Measurements from ENCODE around the gene COL6A6.
"Not testable (repeated sequence)": the region's sequence is repeated elsewhere in the genome, so short reads cannot be mapped to it uniquely, and the experiment has no call there.

The COL6A6 gene

DNA sequence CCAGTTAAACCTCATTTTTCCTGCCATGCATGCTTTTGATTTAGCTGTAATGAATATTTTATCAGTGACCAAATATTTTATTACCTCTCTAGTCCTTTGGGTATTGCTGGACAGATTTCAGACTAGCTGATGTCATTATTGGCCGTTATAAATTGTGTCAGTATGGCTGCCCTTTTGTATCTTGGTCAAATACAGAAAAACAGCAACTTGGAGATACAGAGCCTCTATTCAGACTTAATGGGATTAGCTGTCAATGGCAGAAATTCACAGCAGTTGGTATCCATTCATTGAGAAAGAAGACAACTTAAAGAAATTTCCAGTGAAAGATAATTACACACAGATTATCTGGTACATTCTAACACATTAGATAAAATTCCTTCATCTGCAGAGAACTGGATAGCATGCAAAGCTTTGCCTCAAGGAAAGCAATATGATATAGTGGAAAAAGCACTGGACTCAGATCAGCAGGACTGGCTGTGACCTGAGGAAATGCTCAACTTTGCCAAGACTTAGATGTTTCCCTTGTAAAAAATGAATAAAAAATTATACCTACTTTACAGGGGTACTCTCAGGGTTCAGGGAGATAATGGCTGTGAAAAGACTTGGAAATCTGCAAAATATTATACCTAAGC lies 20.8 kb downstream of the COL6A6 start:
- no peak for DNase-seq (ENCODE audit: extremely low read depth, insufficient read length)
- Histone ChIP-seq H3K36me3 (ENCODE audit: control insufficient read depth, insufficient read depth, low read length) (no peaks in the 10 kb centered on the region), H3K4me3 (replicated peaks; ENCODE audit: low read depth, low read length) (no peak overlapping the region), H3K27me3 (replicated peaks; ENCODE audit: control insufficient read depth, insufficient read depth, low read length) (no peaks in the 10 kb centered on the region)
- TF ChIP-seq, protein P1, sequence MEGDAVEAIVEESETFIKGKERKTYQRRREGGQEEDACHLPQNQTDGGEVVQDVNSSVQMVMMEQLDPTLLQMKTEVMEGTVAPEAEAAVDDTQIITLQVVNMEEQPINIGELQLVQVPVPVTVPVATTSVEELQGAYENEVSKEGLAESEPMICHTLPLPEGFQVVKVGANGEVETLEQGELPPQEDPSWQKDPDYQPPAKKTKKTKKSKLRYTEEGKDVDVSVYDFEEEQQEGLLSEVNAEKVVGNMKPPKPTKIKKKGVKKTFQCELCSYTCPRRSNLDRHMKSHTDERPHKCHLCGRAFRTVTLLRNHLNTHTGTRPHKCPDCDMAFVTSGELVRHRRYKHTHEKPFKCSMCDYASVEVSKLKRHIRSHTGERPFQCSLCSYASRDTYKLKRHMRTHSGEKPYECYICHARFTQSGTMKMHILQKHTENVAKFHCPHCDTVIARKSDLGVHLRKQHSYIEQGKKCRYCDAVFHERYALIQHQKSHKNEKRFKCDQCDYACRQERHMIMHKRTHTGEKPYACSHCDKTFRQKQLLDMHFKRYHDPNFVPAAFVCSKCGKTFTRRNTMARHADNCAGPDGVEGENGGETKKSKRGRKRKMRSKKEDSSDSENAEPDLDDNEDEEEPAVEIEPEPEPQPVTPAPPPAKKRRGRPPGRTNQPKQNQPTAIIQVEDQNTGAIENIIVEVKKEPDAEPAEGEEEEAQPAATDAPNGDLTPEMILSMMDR (IDR thresholded peaks at IDR 0.05; ENCODE audit: insufficient read depth, low read length, poor library complexity, severe bottlenecking) = no peak

DNA sequence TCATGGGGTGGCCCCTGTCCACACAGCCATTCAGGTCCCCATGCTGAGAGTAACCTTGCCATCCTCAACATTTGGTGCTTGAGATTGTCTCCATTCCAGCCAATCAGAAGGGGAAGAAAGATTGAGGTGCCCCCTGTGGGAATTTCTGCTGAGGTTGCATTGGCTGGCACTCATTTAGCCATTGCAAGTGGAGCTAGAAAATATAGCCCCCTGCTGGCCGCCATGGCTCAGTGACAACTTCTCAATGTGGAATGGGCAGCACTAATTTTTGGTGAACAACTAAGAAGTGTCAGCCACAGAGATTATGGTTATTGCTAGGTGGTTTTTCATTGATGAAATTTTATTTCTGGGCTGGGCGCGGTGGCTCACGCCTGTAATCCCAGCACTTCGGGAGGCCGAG lies 22.0 kb downstream of the COL6A6 start:
- Histone ChIP-seq H3K4me3 (replicated peaks; ENCODE audit: low read depth, low read length) (no peak overlapping the region), H3K36me3 (ENCODE audit: control insufficient read depth, insufficient read depth, low read length) (no peaks in the 10 kb centered on the region), H3K27me3 (replicated peaks; ENCODE audit: control insufficient read depth, insufficient read depth, low read length) (no peaks in the 10 kb centered on the region)
- no peak for DNase-seq (ENCODE audit: extremely low read depth, insufficient read length)
- TF ChIP-seq, protein P1 (IDR thresholded peaks at IDR 0.05; ENCODE audit: insufficient read depth, low read length, poor library complexity, severe bottlenecking) = peak; percentile 80

DNA sequence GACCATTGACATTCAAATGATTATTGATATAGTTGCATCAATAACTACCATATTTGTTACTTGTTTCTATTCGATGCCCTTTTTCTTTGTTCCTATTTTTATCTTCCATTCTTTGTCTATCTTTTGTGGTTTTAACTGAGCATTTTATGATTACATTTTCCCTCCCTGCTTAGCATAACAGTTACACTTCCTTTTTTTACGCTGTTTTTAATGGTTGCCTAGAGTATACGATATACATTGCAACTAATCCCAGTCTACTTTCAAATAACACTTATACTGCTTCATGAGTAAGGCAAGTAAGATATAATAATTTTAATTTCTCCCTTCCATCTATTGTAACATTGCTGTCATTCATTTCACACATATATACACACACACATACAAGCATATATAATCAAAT lies 26.3 kb downstream of the COL6A6 start:
- H3K36me3 ChIP-seq (ENCODE audit: control insufficient read depth, insufficient read depth, low read length) = no peaks in the 10 kb centered on the region
- H3K4me3 ChIP-seq (replicated peaks; ENCODE audit: low read depth, low read length) = no peak overlapping the region
- no peak for DNase-seq (ENCODE audit: extremely low read depth, insufficient read length)
- TF ChIP-seq, protein P1 (IDR thresholded peaks at IDR 0.05; ENCODE audit: insufficient read depth, low read length, poor library complexity, severe bottlenecking) = no peak
- no peaks in the 10 kb centered on the region for H3K27me3 ChIP-seq (replicated peaks; ENCODE audit: control insufficient read depth, insufficient read depth, low read length)

DNA sequence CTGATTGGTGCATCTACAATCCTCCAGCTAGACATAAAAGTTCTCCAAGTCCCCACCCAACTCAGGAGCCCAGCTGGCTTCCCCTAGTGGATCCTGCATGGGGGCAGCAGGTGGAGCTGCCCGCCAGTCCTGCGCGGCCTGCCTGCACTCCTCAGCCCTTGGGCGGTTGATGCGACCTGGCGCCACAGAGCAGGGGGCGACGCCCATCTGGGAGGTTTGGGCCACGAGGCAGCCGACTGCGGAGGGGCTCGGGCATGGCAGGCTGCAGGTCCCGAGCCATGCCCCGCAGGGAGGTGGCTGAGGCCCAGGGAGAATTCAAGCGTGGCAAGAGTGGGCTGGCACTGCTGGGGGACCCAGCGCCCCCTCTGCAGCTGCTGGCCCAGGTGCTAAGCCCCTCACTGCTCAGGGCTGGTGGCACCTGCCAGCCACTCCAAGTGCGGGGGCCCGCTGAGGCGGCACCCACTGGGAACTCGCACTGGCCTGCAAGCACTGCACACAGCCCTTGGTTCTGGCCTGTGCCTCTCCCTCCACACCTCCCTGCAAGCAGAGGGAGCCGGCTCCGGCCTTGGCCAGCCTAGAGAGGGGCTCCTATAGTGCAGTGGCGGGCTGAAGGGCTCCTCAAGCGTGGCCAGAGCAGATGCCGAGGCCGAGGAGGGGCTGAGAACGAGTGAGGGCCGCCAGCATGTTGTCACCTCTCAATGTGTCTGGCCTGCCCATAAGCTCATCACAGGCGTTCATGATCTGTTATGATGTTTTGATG lies 30.1 kb downstream of the COL6A6 start:
- TF ChIP-seq, protein P1 (IDR thresholded peaks at IDR 0.05; ENCODE audit: insufficient read depth, low read length, poor library complexity, severe bottlenecking) = no peak
- no peaks in the 10 kb centered on the region for H3K27me3 ChIP-seq (replicated peaks; ENCODE audit: control insufficient read depth, insufficient read depth, low read length)
- no peak overlapping the region for H3K4me3 ChIP-seq (replicated peaks; ENCODE audit: low read depth, low read length)
- no peaks in the 10 kb centered on the region for H3K36me3 ChIP-seq (ENCODE audit: control insufficient read depth, insufficient read depth, low read length)
- DNase-seq (ENCODE audit: extremely low read depth, insufficient read length) = no peak

DNA sequence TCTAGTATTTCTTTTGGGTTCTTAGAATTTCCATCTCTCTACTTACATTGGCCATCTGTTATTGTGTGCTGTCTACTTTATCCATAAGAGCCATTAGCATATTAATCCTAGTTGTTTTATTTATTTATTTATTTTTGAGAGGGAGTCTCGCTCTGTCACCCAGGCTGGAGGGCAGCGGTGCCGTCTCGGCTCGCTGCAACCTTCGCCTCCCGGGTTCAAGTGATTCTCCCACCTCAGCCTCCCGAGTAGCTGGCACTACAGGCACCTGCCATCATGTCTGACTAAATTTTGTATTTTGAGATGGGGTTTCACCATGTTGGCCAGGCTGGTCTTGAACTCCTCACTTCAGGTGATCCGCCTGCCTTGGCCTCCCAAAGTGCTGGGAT lies 30.7 kb downstream of the COL6A6 start:
- not testable (repeated sequence) for H3K4me3 ChIP-seq (replicated peaks; ENCODE audit: low read depth, low read length); DNase-seq (ENCODE audit: extremely low read depth, insufficient read length); H3K27me3 ChIP-seq (replicated peaks; ENCODE audit: control insufficient read depth, insufficient read depth, low read length); H3K36me3 ChIP-seq (ENCODE audit: control insufficient read depth, insufficient read depth, low read length)

DNA sequence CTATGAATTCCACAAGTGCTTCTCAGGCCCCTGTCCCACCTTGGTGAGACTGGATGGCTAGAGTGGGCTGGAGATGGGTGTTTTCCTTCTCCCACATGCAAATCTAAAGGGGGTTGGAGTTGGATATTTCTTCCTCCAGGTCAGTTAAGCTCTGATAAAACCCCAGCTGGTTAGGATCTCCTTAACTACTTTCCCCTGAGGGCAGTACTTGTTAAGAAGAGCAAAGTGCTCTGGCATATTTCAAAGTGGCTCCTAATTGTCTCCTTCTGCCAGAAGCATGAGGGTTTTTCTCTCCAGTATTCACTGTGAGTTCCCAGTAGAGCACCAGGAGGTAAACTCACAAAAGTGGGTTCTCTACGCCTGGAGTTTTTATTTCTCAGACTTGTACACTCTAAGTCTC lies 31.4 kb downstream of the COL6A6 start:
- DNase-seq (ENCODE audit: extremely low read depth, insufficient read length) = no peak
- Histone ChIP-seq H3K27me3 (replicated peaks; ENCODE audit: control insufficient read depth, insufficient read depth, low read length) (no peaks in the 10 kb centered on the region), H3K36me3 (ENCODE audit: control insufficient read depth, insufficient read depth, low read length) (no peaks in the 10 kb centered on the region), H3K4me3 (replicated peaks; ENCODE audit: low read depth, low read length) (no peak overlapping the region)
- TF ChIP-seq, protein P1 (IDR thresholded peaks at IDR 0.05; ENCODE audit: insufficient read depth, low read length, poor library complexity, severe bottlenecking) = no peak

Data from GM06990 (cell line).